ENCODE measurements around the gene MINK1. TPM values are rescaled to one million over a fixed set of nuclear protein-coding genes. Genes with fewer than 3 reads are reported as not detected.

MINK1 gene
- total RNA-seq, 1 experiment from 2014 or later: 68.8 TPM

- Histone ChIP-seq H2BK12ac (ENCODE audit: insufficient read length, low read depth, low read length) (no peak overlapping the region), H3T11ph (ENCODE audit: low read length) (no peak overlapping the region), H4K91ac (ENCODE audit: insufficient read length, low read depth, low read length) (no peak overlapping the region), H3K9me3 (ENCODE audit: control insufficient read depth, low read depth, low read length) (no peaks in the 10 kb centered on the region), H2BK20ac (ENCODE audit: low read depth, low read length, poor library complexity, severe bottlenecking) (no peak overlapping the region), H4K5ac (ENCODE audit: insufficient read length, low read depth, low read length) (no peak overlapping the region), H2BK15ac (ENCODE audit: low read depth, low read length) (no peak overlapping the region), H3K23me2 (ENCODE audit: insufficient read length, low read depth, low read length, poor library complexity, severe bottlenecking) (no peaks in the 10 kb centered on the region), H3K18ac (ENCODE audit: insufficient read length, low read depth, low read length) (no peak overlapping the region), H2BK120ac (ENCODE audit: low read depth, low read length, poor library complexity, severe bottlenecking) (no peak overlapping the region), H3K9ac (ENCODE audit: extremely low read depth, insufficient read length, low read length) (no peak overlapping the region), H3K79me1 (ENCODE audit: insufficient read depth, low read depth, low read length, poor library complexity, severe bottlenecking) (peaks cover 9% of the 10 kb centered on the region), H3K27me3 (ENCODE audit: insufficient read depth, low read length) (no peaks in the 10 kb centered on the region), H4K20me1 (ENCODE audit: control insufficient read depth, insufficient read depth, insufficient read length) (no peaks in the 10 kb centered on the region), H3K4me2 (ENCODE audit: insufficient read depth, insufficient read length, low read length) (no peak overlapping the region), H2AK5ac (ENCODE audit: insufficient read length, low read length) (no peak overlapping the region), H2AFZ (ENCODE audit: low read length) (no peak overlapping the region), H3K4me1 (ENCODE audit: insufficient read depth, low read length) (no peaks in the 10 kb centered on the region), H3K14ac (ENCODE audit: insufficient read depth, low read length) (no peak overlapping the region; the same call in 1 of the 2 replicates), H3K23ac (ENCODE audit: insufficient read length, low read depth, low read length) (no peak overlapping the region), H3K4ac (ENCODE audit: low read depth, low read length) (no peak overlapping the region), H3K27ac (ENCODE audit: insufficient read length, low read depth, low read length) (no peak overlapping the region), H2BK5ac (ENCODE audit: insufficient read length, low read length) (no peak overlapping the region), H3K56ac (ENCODE audit: insufficient read length, low read depth, low read length) (no peak overlapping the region), H3K79me2 (ENCODE audit: insufficient read depth, low read length) (peaks cover 11% of the 10 kb centered on the region; the same call in 1 of the 2 replicates), H4K8ac (replicated peaks; ENCODE audit: insufficient read length, low read depth, low read length) (no peak overlapping the region)
- Mint-ChIP-seq H3K9me3 (no peaks in the 10 kb centered on the region), H3K27ac (peak overlapping the region in 1 of 3 experiments; percentile 2; a peak in 2 of 7 replicates), H3K36me3 (ENCODE audit: insufficient read depth in 1 of 3, low read depth in 3 of 3) (peaks cover 0 to 14% (median 0%) of the 10 kb centered on the region in 3 experiments; a peak in 2 of 7 replicates), H3K27me3 (ENCODE audit: low read depth) (0 out of 2 replicates have a peak, but pooled peaks cover 1% of the 10 kb centered on the region), H3K4me3 (no peak overlapping the region), H3K4me1 (peaks cover 24 to 25% of the 10 kb centered on the region in 2 experiments)
- no peak for TF ChIP-seq CTCF (conservative IDR thresholded peaks at IDR 0.05)
- no CpG with 5 or more reads among the region's 10 CpGs for WGBS (ENCODE audit: extremely low coverage, insufficient read length, low lambda C conversion rate)
- DNase-seq: no peak
Observed at GRCh38 chr17:4840893-4841242, 7.7 kb downstream of the MINK1 start.
